Activated CD4-positive, alpha-beta T cell treated with anti-CD3 and anti-CD28 coated beads for 36 hours (primary cell): ENCODE measurements around the gene MYOF. TPM values are rescaled to one million over a fixed set of nuclear protein-coding genes. Genes with fewer than 3 reads are reported as not detected.

Source experiments
- ATAC-seq: fragments of 200-7000 bp; cut with Tn5 transposase; one replicate; pipeline ENCODE4 v1.10.0; 2021; ENCODE audit warnings: mild to moderate bottlenecking, moderate library complexity
- CTCF ChIA-PET: fragments of 350-600 bp; sonication (Branson Sonifier 250); formaldehyde crosslinking; loops from one replicate; lab custom pipeline; 2021; ENCODE audit warnings: antibody characterized with exemption; lab: Charles Lee
- POLR2A ChIA-PET: fragments of 350-600 bp; sonication (Branson Sonifier 250); formaldehyde crosslinking; loops from one replicate; lab custom pipeline; 2021; ENCODE audit warnings: antibody characterized with exemption, inconsistent platforms; lab: Charles Lee
- DNase-seq: peaks from one replicate; pipeline ENCODE4 v3.0.0-alpha.2; 2020
- H3K27ac Mint-ChIP-seq: one replicate; pipeline ENCODE4 v1.8.0; 2021; ENCODE audit warnings: mixed read lengths
- H3K27me3 Mint-ChIP-seq: one replicate; pipeline ENCODE4 v1.8.0; 2021; ENCODE audit warnings: mixed read lengths
- H3K36me3 Mint-ChIP-seq: one replicate; pipeline ENCODE4 v1.8.0; 2021; ENCODE audit warnings: low read depth, mixed read lengths
- H3K4me1 Mint-ChIP-seq: one replicate; pipeline ENCODE4 v1.8.0; 2021; ENCODE audit warnings: mixed read lengths
- H3K4me3 Mint-ChIP-seq: one replicate; pipeline ENCODE4 v1.8.0; 2021; ENCODE audit warnings: mild to moderate bottlenecking, moderate library complexity, mixed read lengths
- H3K9me3 Mint-ChIP-seq: one replicate; pipeline ENCODE4 v1.8.0; 2021; ENCODE audit warnings: low read depth, mixed read lengths
- intact Hi-C, 2 experiments: fragments of 100-400 bp; cut with DNase I in 1 of 2; cut with micrococcal nuclease in 1 of 2; formaldehyde crosslinking; loops; one replicate each; pipeline versions ENCODE4 v1.14.2 to v1.15.1; 2022 to 2024; cut with DNase I, micrococcal nuclease
- total RNA-seq, 2 experiments: library from RNA; stranded (reverse); gene quantifications; one replicate each; pipeline ENCODE4 v1.2.3, GENCODE V29; 2021

MYOF gene
- total RNA-seq, 2 experiments from 2014 or later, result 37.8 to 40.0 TPM

DNA sequence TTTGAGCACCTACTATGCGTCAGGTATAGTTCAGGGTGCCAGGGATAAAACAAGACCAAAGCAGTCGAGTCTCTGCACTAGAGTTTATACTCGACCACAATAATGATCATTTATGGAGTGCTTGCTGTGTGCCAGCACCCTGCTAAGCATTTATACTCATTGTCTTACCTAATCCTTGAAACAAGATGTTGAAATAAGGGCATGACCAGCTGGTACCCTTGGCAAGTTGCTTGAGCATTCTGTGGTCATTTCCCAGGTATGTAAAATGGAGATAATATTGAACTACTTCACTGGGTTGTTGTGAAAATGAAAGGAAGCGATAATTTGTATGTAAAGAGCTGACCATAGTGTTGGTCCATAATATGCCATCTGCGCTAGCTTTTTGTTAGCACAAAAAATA lies 223.0 kb downstream of the MYOF start:
- Mint-ChIP-seq H3K4me1 (no peaks in the 10 kb centered on the region), H3K36me3 (no peaks in the 10 kb centered on the region), H3K4me3 (no peak overlapping the region), H3K27ac (no peak overlapping the region), H3K9me3 (no peaks in the 10 kb centered on the region), H3K27me3 (no peaks in the 10 kb centered on the region)
- POLR2A ChIA-PET, result no interaction called here
- ATAC-seq (no peak), DNase-seq (no peak)
- intact Hi-C loops, result no loop called here
- CTCF ChIA-PET, result interaction anchor here (1.3 to 1.7 kb wide), 2 partner anchors 93 to 144 kb away, joined by 3 to 5 read pairs; no protein-coding TSS in a partner anchor

Other genes starting within 250 kb of the MYOF start
- 10 to 100 TPM; 67.8 to 76.0 TPM for gene CEP55, start 14.3 kb upstream of the MYOF start, total RNA-seq
- gene FFAR4, start 84.3 kb upstream of the MYOF start, total RNA-seq, result not detected
- not detected for gene RBP4, start 118.9 kb upstream of the MYOF start, total RNA-seq
- not detected for gene PDE6C, start 130.2 kb upstream of the MYOF start, total RNA-seq
- 10 to 100 TPM; 18.9 to 29.4 TPM for gene FRA10AC1, start 220.3 kb upstream of the MYOF start, total RNA-seq